ENCODE results near the gene MMP11.

The MMP11 gene

GRCh38 chr22:23804781-23805291 lies 32.2 kb downstream of the MMP11 start:
- H3K27me3 Mint-ChIP-seq: no peaks in the 10 kb centered on the region
- DNase-seq (no peak), ATAC-seq (replicated peaks) (no peak)
- peak overlapping the region in 1 of 2 donors; percentile 63 for H3K27ac Mint-ChIP-seq
- H3K9me3 Mint-ChIP-seq: no peaks in the 10 kb centered on the region
- H3K36me3 Mint-ChIP-seq (ENCODE audit: insufficient read depth): peaks cover 60% of the 10 kb centered on the region
- H3K4me3 Mint-ChIP-seq: no peak overlapping the region
- peaks cover 3 to 8% of the 10 kb centered on the region in 2 donors for H3K4me1 Mint-ChIP-seq (ENCODE audit: low read depth in 2 of 2)

DNA sequence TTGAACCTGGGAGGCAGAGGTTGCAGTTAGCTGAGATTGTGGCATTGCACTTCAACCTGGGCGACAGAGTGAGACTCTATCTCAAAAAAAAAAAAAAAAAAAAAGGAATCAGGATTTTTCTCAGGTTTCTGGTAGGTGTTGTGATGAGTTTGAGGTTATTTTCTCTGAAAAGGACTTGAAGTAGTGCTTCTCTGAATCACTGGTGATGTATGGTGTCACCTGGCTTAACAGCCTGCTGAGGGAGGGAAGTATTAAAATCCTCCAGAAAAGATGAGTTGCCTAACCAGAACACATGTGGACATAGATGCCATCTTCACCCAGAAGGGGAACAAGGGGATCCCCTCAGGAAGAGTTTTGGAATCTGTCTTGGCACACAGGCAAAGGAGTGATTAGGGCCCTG lies 34.2 kb downstream of the MMP11 start:
- peak overlapping the region in 1 of 2 donors; percentile 29 for H3K27ac Mint-ChIP-seq

DNA sequence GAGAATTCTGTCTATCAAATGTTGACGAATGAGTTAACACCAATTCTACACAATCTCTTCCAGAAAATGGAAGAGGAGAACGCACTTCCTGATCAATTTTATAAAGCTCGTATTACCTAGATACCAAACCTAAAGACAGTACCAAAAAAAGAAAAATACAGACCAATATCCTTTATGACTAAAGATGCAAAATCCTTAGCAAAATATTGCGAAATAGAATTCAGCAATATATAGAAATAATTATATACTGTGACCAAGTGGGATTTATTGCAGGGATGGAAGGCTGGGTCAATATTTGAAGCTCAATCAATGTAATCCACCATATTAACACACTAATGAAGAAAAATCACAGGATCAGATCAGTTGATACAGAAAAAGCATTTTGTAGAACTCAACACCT lies 39.7 kb downstream of the MMP11 start:
- H3K27ac Mint-ChIP-seq: no peak overlapping the region
- DNase-seq (no peak), ATAC-seq (replicated peaks) (no peak)
- H3K4me3 Mint-ChIP-seq: no peak overlapping the region
- no peaks in the 10 kb centered on the region for H3K4me1 Mint-ChIP-seq (ENCODE audit: low read depth in 2 of 2)
- H3K36me3 Mint-ChIP-seq (ENCODE audit: insufficient read depth): peaks cover 52% of the 10 kb centered on the region
- H3K9me3 Mint-ChIP-seq: no peaks in the 10 kb centered on the region
- no peaks in the 10 kb centered on the region for H3K27me3 Mint-ChIP-seq

More for the DNA sequence above, 34.2 kb downstream of the MMP11 start:
- Mint-ChIP-seq H3K36me3 (ENCODE audit: insufficient read depth) (peaks cover 59% of the 10 kb centered on the region), H3K4me3 (no peak overlapping the region), H3K4me1 (ENCODE audit: low read depth in 2 of 2) (peaks cover under 1 to 8% of the 10 kb centered on the region in 2 donors), H3K9me3 (no peaks in the 10 kb centered on the region), H3K27me3 (no peaks in the 10 kb centered on the region)
- DNase-seq: no peak
- no peak for ATAC-seq (replicated peaks)

DNA sequence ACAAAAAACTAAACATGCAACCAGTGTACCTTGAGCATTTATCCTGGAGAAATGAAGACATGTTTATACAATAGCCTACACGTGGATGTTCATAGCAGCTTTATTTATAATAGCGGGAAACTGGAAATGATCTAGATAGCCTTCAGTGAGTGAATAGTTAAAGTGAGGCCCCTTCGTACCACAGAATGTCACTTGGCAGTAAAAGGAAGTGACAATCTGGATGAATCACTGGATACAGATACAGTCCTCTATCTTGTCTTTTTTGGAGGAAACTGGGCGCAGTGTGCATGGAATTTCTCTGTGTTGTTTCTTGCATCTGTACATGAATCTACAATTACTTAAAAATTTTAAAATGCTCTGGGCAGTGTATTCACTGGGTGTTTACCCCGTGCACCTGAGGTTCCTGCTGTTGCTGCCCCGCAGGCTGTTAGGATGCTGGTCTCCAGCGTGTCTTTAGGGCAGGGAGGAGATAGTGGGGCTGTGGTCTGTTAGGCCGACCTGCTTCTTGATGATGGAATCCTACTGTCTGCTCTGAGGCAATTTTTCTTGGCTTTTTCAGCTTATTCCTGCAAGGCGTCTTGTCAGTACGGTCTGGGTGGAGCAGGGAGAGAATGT lies 43.0 kb downstream of the MMP11 start:
- Mint-ChIP-seq H3K27me3 (no peaks in the 10 kb centered on the region), H3K4me3 (no peak overlapping the region), H3K9me3 (no peaks in the 10 kb centered on the region), H3K4me1 (ENCODE audit: low read depth in 2 of 2) (peaks cover 0 to 3% of the 10 kb centered on the region in 2 donors), H3K27ac (peak overlapping the region in 1 of 2 donors; percentile 65), H3K36me3 (ENCODE audit: insufficient read depth) (peaks cover 43% of the 10 kb centered on the region)
- no peak for DNase-seq
- ATAC-seq (replicated peaks): no peak

DNA sequence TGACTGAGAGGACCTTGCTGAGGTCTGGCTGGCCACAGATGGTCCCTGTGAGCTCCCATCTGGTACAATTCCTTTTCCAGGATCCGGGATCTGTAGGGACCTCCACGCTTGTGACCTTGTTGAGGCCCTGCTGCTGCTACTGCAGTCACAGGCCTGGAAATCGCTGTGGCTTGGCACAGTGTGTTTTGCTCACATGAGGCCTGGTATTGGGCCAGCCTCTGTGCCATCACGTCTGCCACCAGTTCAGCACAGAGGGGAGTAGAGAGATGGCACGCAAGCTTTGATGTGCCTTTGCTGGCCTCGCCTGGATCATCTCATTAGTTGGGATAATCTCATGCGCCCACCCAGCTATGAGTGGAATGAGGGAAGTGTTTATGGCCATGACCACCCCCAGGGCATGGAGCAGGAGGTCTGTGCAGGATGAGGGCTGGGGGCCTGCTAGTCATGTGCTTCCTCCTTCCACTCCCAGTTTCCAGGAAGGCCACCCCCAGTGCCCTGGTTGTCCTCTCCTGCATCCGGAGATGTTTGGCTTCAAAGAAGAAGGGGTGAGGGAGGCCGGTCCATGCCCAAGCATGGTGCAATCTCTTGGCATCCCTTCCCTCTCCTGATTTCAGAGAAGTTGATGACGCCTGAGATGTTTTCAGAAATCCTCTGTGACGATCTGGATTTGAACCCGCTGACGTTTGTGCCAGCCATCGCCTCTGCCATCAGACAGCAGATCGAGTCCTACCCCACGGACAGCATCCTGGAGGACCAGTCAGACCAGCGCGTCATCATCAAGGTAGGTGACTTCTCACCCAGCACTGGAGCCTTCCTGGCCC lies 43.7 kb downstream of the MMP11 start:
- H3K4me1 Mint-ChIP-seq (ENCODE audit: low read depth in 2 of 2): peaks cover 0 to 3% of the 10 kb centered on the region in 2 donors
- H3K27ac Mint-ChIP-seq: peak overlapping the region in 1 of 2 donors; percentile 65
- peaks cover 38% of the 10 kb centered on the region for H3K36me3 Mint-ChIP-seq (ENCODE audit: insufficient read depth)
- DNase-seq (no peak), ATAC-seq (replicated peaks) (no peak)
- H3K27me3 Mint-ChIP-seq: no peaks in the 10 kb centered on the region
- no peak overlapping the region for H3K4me3 Mint-ChIP-seq
- H3K9me3 Mint-ChIP-seq: no peaks in the 10 kb centered on the region

DNA sequence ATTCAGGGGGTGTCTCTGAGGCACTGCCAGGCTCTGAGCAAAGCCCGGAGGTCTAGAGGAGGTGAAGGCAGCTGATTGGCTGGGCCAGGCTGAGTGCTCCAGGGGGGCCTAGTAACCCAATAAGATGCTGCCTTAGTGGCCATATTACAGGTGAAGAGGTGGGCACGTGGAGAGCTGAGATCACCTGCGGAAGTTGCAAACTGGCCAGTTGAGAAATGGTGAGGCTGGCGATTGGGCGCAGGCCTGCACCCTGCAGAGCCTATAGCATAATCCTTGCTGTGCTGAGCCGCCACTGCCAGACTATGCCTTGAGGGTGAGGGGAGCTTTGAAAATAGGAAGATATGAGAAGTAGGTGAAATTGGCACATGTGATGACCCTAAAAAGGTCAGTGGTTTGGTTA lies 44.5 kb downstream of the MMP11 start:
- H3K27ac Mint-ChIP-seq: peak overlapping the region in 1 of 2 donors; percentile 75
- peaks cover 36% of the 10 kb centered on the region for H3K36me3 Mint-ChIP-seq (ENCODE audit: insufficient read depth)
- H3K4me1 Mint-ChIP-seq (ENCODE audit: low read depth in 2 of 2): peaks cover 0 to 3% of the 10 kb centered on the region in 2 donors
- H3K9me3 Mint-ChIP-seq: no peaks in the 10 kb centered on the region
- no peaks in the 10 kb centered on the region for H3K27me3 Mint-ChIP-seq
- H3K4me3 Mint-ChIP-seq: no peak overlapping the region
- DNase-seq (no peak), ATAC-seq (replicated peaks) (no peak)

- peaks cover 41% of the 10 kb centered on the region for H3K36me3 Mint-ChIP-seq (ENCODE audit: insufficient read depth)
- no peak overlapping the region for H3K27ac Mint-ChIP-seq
- no peaks in the 10 kb centered on the region for H3K27me3 Mint-ChIP-seq
- peaks cover 0 to 7% of the 10 kb centered on the region in 2 donors for H3K4me1 Mint-ChIP-seq (ENCODE audit: low read depth in 2 of 2)
- ATAC-seq (replicated peaks): no peak
- H3K4me3 Mint-ChIP-seq: no peak overlapping the region
- H3K9me3 Mint-ChIP-seq: no peaks in the 10 kb centered on the region
- no peak for DNase-seq
Measured at GRCh38 chr22:23818541-23818940, 45.9 kb downstream of the MMP11 start.

GRCh38 chr22:23820748-23821211 lies 48.1 kb downstream of the MMP11 start:
- ATAC-seq (replicated peaks): no peak

GRCh38 chr22:23822101-23822671 lies 49.5 kb downstream of the MMP11 start:
- H3K27ac Mint-ChIP-seq: peak overlapping the region; percentile 55 to 60
- H3K4me3 Mint-ChIP-seq: no peak overlapping the region
- no peaks in the 10 kb centered on the region for H3K27me3 Mint-ChIP-seq
- peaks cover 35% of the 10 kb centered on the region for H3K36me3 Mint-ChIP-seq (ENCODE audit: insufficient read depth)
- H3K9me3 Mint-ChIP-seq: no peaks in the 10 kb centered on the region
- no peak for DNase-seq
- ATAC-seq (replicated peaks): no peak
- H3K4me1 Mint-ChIP-seq (ENCODE audit: low read depth in 2 of 2): peaks cover 0 to 7% of the 10 kb centered on the region in 2 donors

More at GRCh38 chr22:23820748-23821211, 48.1 kb downstream of the MMP11 start:
- DNase-seq: no peak
- Mint-ChIP-seq H3K4me3 (no peak overlapping the region), H3K4me1 (ENCODE audit: low read depth in 2 of 2) (peaks cover 0 to 7% of the 10 kb centered on the region in 2 donors), H3K36me3 (ENCODE audit: insufficient read depth) (peaks cover 36% of the 10 kb centered on the region), H3K27ac (peak overlapping the region; percentile 23 to 48), H3K9me3 (no peaks in the 10 kb centered on the region), H3K27me3 (no peaks in the 10 kb centered on the region)

- DNase-seq (no peak), ATAC-seq (replicated peaks) (no peak)
- Mint-ChIP-seq H3K9me3 (no peaks in the 10 kb centered on the region), H3K4me3 (no peak overlapping the region), H3K27me3 (no peaks in the 10 kb centered on the region), H3K4me1 (ENCODE audit: low read depth in 2 of 2) (peaks cover 0 to 7% of the 10 kb centered on the region in 2 donors), H3K36me3 (ENCODE audit: insufficient read depth) (peaks cover 24% of the 10 kb centered on the region), H3K27ac (peak overlapping the region in 1 of 2 donors; percentile 60)
Measured at GRCh38 chr22:23823331-23823791, 50.7 kb downstream of the MMP11 start.

DNA sequence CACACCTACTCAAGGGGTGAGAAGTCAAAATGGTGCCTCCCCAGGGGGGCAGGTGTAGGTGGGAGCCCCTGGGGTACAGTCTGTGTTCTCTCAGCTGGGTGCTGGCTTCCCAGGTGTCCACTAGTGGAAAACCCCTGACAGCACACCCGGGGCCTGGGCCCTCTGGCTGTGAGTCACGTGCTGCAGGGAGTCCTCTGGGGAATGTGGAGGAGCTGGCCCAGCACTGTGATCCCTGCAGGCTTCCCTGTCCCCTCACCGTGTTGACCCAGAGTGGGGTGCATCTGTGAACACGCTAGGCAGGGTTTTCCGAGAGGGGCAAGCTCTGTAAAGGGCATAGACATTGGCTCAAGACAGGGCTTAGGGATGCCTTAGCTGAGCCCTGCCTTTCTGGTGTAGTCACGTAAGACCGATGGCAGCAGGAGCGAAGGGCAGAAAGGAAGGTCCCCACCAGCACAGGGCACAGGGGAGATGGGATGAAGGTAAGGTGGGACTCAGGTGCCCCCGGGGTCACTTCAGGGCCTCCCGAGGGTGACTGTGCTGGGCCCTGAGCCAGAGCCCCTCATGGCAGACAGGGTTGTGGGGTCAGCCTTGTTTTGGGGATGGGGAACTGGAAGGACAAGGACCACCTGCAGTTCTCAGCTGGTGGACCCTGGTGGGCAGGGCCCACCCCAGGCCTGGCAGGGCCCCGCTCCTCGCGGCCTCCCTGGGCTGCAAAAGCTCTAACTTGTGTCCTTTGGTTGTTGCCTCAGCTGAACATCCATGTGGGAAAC lies 52.0 kb downstream of the MMP11 start:
- Mint-ChIP-seq H3K4me1 (ENCODE audit: low read depth in 2 of 2) (peaks cover 6 to 18% of the 10 kb centered on the region in 2 donors), H3K36me3 (ENCODE audit: insufficient read depth) (peaks cover 20% of the 10 kb centered on the region), H3K4me3 (no peak overlapping the region), H3K27me3 (no peaks in the 10 kb centered on the region), H3K9me3 (no peaks in the 10 kb centered on the region), H3K27ac (peak overlapping the region in 1 of 2 donors; percentile 29)
- DNase-seq: no peak
- ATAC-seq (replicated peaks): no peak

DNA sequence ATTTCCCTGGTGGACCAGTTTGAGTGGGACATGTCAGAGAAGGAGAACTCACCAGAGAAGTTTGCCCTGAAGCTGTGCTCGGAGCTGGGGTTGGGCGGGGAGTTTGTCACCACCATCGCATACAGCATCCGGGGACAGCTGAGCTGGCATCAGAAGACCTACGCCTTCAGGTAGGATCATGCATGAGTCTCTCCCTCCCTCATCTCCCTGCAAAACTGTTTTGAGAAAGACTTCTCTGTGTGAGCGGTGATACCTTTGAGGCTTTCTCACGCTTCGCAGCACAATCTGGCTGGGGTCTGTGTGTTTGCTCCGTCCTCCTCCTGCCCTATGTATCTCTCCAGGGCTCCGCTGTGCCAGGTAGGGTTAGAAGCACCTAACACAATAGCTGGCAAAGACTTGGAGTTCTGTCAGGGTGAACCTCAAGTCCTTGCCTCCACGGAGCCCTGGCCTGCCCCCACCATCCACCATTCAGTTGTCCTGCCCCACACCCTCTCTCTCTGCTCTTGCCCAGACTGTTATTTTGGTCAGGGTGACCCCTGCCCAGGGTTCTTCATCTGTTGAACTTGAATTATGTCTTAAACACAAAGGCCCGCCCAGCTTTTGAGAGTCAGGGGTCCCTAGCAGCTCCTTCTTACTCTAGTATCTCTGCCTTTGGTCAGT lies 52.7 kb downstream of the MMP11 start:
- Mint-ChIP-seq H3K9me3 (no peaks in the 10 kb centered on the region), H3K4me3 (no peak overlapping the region)

More for the DNA sequence above, 52.7 kb downstream of the MMP11 start:
- Mint-ChIP-seq H3K36me3 (ENCODE audit: insufficient read depth) (peaks cover 24% of the 10 kb centered on the region), H3K27ac (peak overlapping the region; percentile 11 to 56), H3K27me3 (no peaks in the 10 kb centered on the region), H3K4me1 (ENCODE audit: low read depth in 2 of 2) (peaks cover 6 to 19% of the 10 kb centered on the region in 2 donors)
- no peak for ATAC-seq (replicated peaks)
- DNase-seq: no peak

Data from effector memory CD8-positive, alpha-beta T cell (primary cell).